Body of pancreas (tissue), 4 donors: ENCODE results near the gene SIGLEC8.

Experiments used
- POLR2A ChIP-seq, 3 donors: fragments of 450-650 bp; IDR thresholded peaks; one replicate each; pipeline ENCODE4 v1.6.1; 2016; ENCODE audit warnings: antibody characterized with exemption in 3 of 3, mild to moderate bottlenecking in 2 of 3
- TF ChIP-seq, protein P1 (sequence below), 7 experiments: fragments of 450-650 bp in 4 of 7; fragments of 200-600 bp in 3 of 7; sonication (generic) in 3 of 7; IDR thresholded peaks; one replicate each; pipeline ENCODE4 v1.5.1; 2016 to 2019; ENCODE audit warnings: antibody characterized with exemption in 7 of 7

DNA sequence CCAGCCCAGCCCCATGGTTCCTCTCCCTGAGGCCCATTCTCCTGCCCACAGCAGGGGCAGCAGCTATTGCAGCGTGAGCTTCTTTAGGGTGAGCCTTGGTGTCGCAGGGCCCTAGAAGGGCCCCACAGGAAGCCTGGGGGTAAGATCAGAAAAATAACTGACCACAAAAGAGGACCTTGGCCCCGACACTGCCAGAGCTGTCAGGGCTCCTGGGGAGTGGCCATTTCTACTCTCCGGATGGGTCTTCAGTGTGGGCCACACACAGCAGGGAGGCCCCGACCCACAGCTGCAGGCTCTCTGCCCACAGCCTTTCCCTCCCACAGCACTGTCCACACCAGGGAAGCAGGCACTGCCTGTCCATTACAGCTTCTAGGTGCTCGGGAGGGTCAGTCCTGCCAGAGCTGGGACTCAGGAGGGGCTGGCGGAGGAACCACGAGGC lies 3.5 kb upstream of the SIGLEC8 start:
- TF ChIP-seq, protein P1, sequence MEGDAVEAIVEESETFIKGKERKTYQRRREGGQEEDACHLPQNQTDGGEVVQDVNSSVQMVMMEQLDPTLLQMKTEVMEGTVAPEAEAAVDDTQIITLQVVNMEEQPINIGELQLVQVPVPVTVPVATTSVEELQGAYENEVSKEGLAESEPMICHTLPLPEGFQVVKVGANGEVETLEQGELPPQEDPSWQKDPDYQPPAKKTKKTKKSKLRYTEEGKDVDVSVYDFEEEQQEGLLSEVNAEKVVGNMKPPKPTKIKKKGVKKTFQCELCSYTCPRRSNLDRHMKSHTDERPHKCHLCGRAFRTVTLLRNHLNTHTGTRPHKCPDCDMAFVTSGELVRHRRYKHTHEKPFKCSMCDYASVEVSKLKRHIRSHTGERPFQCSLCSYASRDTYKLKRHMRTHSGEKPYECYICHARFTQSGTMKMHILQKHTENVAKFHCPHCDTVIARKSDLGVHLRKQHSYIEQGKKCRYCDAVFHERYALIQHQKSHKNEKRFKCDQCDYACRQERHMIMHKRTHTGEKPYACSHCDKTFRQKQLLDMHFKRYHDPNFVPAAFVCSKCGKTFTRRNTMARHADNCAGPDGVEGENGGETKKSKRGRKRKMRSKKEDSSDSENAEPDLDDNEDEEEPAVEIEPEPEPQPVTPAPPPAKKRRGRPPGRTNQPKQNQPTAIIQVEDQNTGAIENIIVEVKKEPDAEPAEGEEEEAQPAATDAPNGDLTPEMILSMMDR (IDR thresholded peaks at IDR 0.05): no peak
- TF ChIP-seq POLR2A (IDR thresholded peaks at IDR 0.05): no peak
